GM23338 (cell line): ENCODE data around the gene SLC50A1. TPM values are rescaled to one million over a fixed set of nuclear protein-coding genes. Genes with fewer than 3 reads are reported as not detected.

Experiments used
- ATAC-seq: fragments of 200-7000 bp; cut with Tn5 transposase; 3 replicates; pipeline ENCODE4 v1.9.1; 2020
- DNase-seq: peaks from one replicate; pipeline ENCODE4 v3.0.0-alpha.2; 2015; ENCODE audit warnings: low spot score
- H2AFZ ChIP-seq: fragments of 200-600 bp; sonication (generic); 2 replicates; pipeline ENCODE4 v1.8.0; 2016; ENCODE audit warnings: antibody characterized with exemption, mild to moderate bottlenecking, moderate library complexity
- H3F3A ChIP-seq: fragments of 200-600 bp; sonication (generic); replicated peaks from 2 replicates; pipeline ENCODE4 v1.8.0; 2017; ENCODE audit warnings: antibody characterized with exemption, mixed run types, low read depth
- H3K27ac ChIP-seq: fragments of 200-600 bp; sonication (generic); 2 replicates; pipeline ENCODE4 v1.6.1; 2016; ENCODE audit warnings: low read depth
- H3K27me3 ChIP-seq: fragments of 200-600 bp; sonication (generic); 2 replicates; pipeline ENCODE4 v1.8.0; 2016; ENCODE audit warnings: mild to moderate bottlenecking, mixed run types, moderate library complexity; ENCODE audit not compliant: insufficient read depth
- H3K36me3 ChIP-seq: fragments of 200-600 bp; sonication (generic); 2 replicates; pipeline ENCODE4 v1.8.0; 2016; ENCODE audit warnings: mild to moderate bottlenecking; ENCODE audit not compliant: insufficient read depth
- H3K4me1 ChIP-seq: fragments of 200-600 bp; sonication (generic); 2 replicates; pipeline ENCODE4 v1.8.0; 2016; ENCODE audit warnings: mild to moderate bottlenecking, moderate library complexity; ENCODE audit not compliant: insufficient read depth
- H3K4me2 ChIP-seq: fragments of 200-600 bp; sonication (generic); 2 replicates; pipeline ENCODE4 v1.7.1; 2017; ENCODE audit warnings: mixed run types
- H3K4me3 ChIP-seq: fragments of 200-600 bp; sonication (generic); 2 replicates; pipeline ENCODE4 v1.6.1; 2016; ENCODE audit warnings: mixed run types
- H3K79me2 ChIP-seq: fragments of 200-600 bp; sonication (generic); replicated peaks from 2 replicates; pipeline ENCODE4 v1.8.0; 2017; ENCODE audit warnings: mild to moderate bottlenecking; ENCODE audit not compliant: insufficient read depth
- H3K9me2 ChIP-seq: fragments of 200-600 bp; sonication (generic); 2 replicates; pipeline ENCODE4 v1.8.0; 2017; ENCODE audit not compliant: insufficient read depth
- H4K20me1 ChIP-seq: fragments of 200-600 bp; sonication (generic); replicated peaks from 2 replicates; pipeline ENCODE4 v1.8.0; 2017; ENCODE audit warnings: mild to moderate bottlenecking; ENCODE audit not compliant: insufficient read depth
- H3K27ac Mint-ChIP-seq: 2 replicates; pipeline ENCODE4 v1.8.0; 2020; ENCODE audit warnings: inconsistent platforms, mild to moderate bottlenecking, moderate library complexity, mixed read lengths
- H3K27me3 Mint-ChIP-seq: 3 replicates; pipeline ENCODE4 v1.8.0; 2022; ENCODE audit warnings: low read depth, mild to moderate bottlenecking, moderate library complexity, mixed read lengths, inconsistent platforms; ENCODE audit not compliant: insufficient read depth, poor library complexity
- H3K36me3 Mint-ChIP-seq: 3 replicates; pipeline ENCODE4 v1.8.0; 2021; ENCODE audit warnings: low read depth, mild to moderate bottlenecking, inconsistent platforms, moderate library complexity, mixed read lengths
- H3K4me1 Mint-ChIP-seq: 3 replicates; pipeline ENCODE4 v1.8.0; 2020; ENCODE audit warnings: mild to moderate bottlenecking, inconsistent platforms, mixed read lengths
- H3K4me3 Mint-ChIP-seq: 3 replicates; pipeline ENCODE4 v1.8.0; 2021; ENCODE audit warnings: moderate library complexity, mild to moderate bottlenecking, inconsistent platforms, mixed read lengths
- H3K9me3 Mint-ChIP-seq: 3 replicates; pipeline ENCODE4 v1.8.0; 2020; ENCODE audit warnings: moderate library complexity, mild to moderate bottlenecking, inconsistent platforms, mixed read lengths
- CREB1 ChIP-seq: fragments of 250-450 bp; sonication (Bioruptor Pico); IDR thresholded peaks from 2 replicates; pipeline ENCODE4 v1.5.0; 2020; ENCODE audit warnings: low read depth, mild to moderate bottlenecking, moderate library complexity
- CTCF ChIP-seq, 2 experiments: fragments of 200-600 bp in 1 of 2; sonication (generic) in 1 of 2; conservative IDR thresholded peaks; 2 replicates each; pipeline versions ENCODE4 v1.5.1 to v1.6.1; 2016 to 2017; ENCODE audit warnings: antibody characterized with exemption in 2 of 2, low read depth in 2 of 2, mild to moderate bottlenecking in 2 of 2, moderate library complexity in 1 of 2
- ETS1 ChIP-seq: IDR thresholded peaks from 2 replicates; pipeline ENCODE4 v1.6.1; 2016; ENCODE audit warnings: antibody characterized with exemption
- EZH2 ChIP-seq: fragments of 200-600 bp; sonication (generic); IDR thresholded peaks from one replicate; pipeline ENCODE4 v1.8.0; 2017; ENCODE audit warnings: antibody characterized with exemption, mild to moderate bottlenecking, low read depth; ENCODE audit not compliant: unreplicated experiment
- EZH2phosphoT487 ChIP-seq: fragments of 200-600 bp; sonication (generic); IDR thresholded peaks from one replicate; pipeline ENCODE4 v1.8.1; 2018; ENCODE audit warnings: antibody characterized with exemption; ENCODE audit not compliant: unreplicated experiment
- JUNB ChIP-seq: IDR thresholded peaks from one replicate; pipeline ENCODE4 v1.6.1; 2016; ENCODE audit warnings: antibody characterized with exemption; ENCODE audit not compliant: unreplicated experiment
- POLR2AphosphoS5 ChIP-seq: IDR thresholded peaks from 2 replicates; pipeline ENCODE4 v1.6.1; 2016; ENCODE audit warnings: antibody characterized with exemption, low read depth
- STAT1 ChIP-seq: IDR thresholded peaks from one replicate; pipeline ENCODE4 v1.6.1; 2016; ENCODE audit warnings: antibody characterized with exemption; ENCODE audit not compliant: unreplicated experiment
- ZNF331 ChIP-seq: fragments of 250-450 bp; sonication (Bioruptor Pico); IDR thresholded peaks from 2 replicates; pipeline ENCODE4 v1.5.0; 2020; ENCODE audit warnings: low read depth, mild to moderate bottlenecking, moderate library complexity
- polyA plus RNA-seq: library from polyadenylated mRNA; unstranded; fragments of >200 nt; fragmentation: Nextera tagmentation; extraction: Ambion mirVana; gene quantifications from 2 replicates; pipeline ENCODE4 v1.2.1, GENCODE V29; 2016
- total RNA-seq: library from RNA; depleted of rRNA; stranded (reverse); fragments of >200 nt; shearing (Covaris generic); gene quantifications from 2 replicates; pipeline ENCODE4 v1.2.3, GENCODE V29; 2014
- TF ChIP-seq, protein P1 (sequence below): IDR thresholded peaks from one replicate; pipeline ENCODE4 v1.6.1; 2018; ENCODE audit warnings: antibody characterized with exemption; ENCODE audit not compliant: unreplicated experiment

SLC50A1 gene
- total and polyA plus RNA-seq, 2 experiments from 2014 or later, result 30.0 to 63.9 TPM

GRCh38 chr1:155136748-155137147 lies 1.1 kb downstream of the SLC50A1 start (continued):
- no peak for TF ChIP-seq ETS1
- no peak for TF ChIP-seq EZH2phosphoT487
- TF ChIP-seq JUNB, result no peak
- TF ChIP-seq EZH2, result no peak
- TF ChIP-seq STAT1, result no peak
- no peak for TF ChIP-seq CTCF (conservative IDR thresholded peaks at IDR 0.05; ENCODE audit: low read depth in 2 of 2)
- no peak for TF ChIP-seq CREB1 (CRISPR knock-in tag)

- H3K9me3 Mint-ChIP-seq, result no peaks in the 10 kb centered on the region
- Histone ChIP-seq H3K36me3 (no peaks in the 10 kb centered on the region), H2AFZ (no peak overlapping the region)
These were observed 1.7 kb downstream of the SLC50A1 start for GRCh38 chr1:155137154-155137949.

GRCh38 chr1:155139895-155140629 lies 4.4 kb downstream of the SLC50A1 start, which contains the start of gene DPM3:
Gene DPM3 (minus strand): TSS chr1:155140531. CDS start chr1:155140240, 291 bp downstream.
- TF ChIP-seq POLR2AphosphoS5 (peak; percentile 87), ETS1 (peak; percentile 97), ZNF331 (CRISPR knock-in tag) (no peak), CREB1 (CRISPR knock-in tag) (peak; percentile 57)
- TF ChIP-seq, protein P1, sequence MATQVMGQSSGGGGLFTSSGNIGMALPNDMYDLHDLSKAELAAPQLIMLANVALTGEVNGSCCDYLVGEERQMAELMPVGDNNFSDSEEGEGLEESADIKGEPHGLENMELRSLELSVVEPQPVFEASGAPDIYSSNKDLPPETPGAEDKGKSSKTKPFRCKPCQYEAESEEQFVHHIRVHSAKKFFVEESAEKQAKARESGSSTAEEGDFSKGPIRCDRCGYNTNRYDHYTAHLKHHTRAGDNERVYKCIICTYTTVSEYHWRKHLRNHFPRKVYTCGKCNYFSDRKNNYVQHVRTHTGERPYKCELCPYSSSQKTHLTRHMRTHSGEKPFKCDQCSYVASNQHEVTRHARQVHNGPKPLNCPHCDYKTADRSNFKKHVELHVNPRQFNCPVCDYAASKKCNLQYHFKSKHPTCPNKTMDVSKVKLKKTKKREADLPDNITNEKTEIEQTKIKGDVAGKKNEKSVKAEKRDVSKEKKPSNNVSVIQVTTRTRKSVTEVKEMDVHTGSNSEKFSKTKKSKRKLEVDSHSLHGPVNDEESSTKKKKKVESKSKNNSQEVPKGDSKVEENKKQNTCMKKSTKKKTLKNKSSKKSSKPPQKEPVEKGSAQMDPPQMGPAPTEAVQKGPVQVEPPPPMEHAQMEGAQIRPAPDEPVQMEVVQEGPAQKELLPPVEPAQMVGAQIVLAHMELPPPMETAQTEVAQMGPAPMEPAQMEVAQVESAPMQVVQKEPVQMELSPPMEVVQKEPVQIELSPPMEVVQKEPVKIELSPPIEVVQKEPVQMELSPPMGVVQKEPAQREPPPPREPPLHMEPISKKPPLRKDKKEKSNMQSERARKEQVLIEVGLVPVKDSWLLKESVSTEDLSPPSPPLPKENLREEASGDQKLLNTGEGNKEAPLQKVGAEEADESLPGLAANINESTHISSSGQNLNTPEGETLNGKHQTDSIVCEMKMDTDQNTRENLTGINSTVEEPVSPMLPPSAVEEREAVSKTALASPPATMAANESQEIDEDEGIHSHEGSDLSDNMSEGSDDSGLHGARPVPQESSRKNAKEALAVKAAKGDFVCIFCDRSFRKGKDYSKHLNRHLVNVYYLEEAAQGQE, result no peak
- H3K27me3 Mint-ChIP-seq, result peaks cover 12% of the 10 kb centered on the region
- peaks cover 13% of the 10 kb centered on the region for H3K36me3 Mint-ChIP-seq
- no peaks in the 10 kb centered on the region for H3K9me3 Mint-ChIP-seq
- Histone ChIP-seq H3F3A (peaks cover 24% of the 10 kb centered on the region; the same call in 1 of the 2 replicates), H4K20me1 (peaks cover 13% of the 10 kb centered on the region), H3K4me2 (peak within 1 kb of the TSS; percentile 98), H3K4me1 (peaks cover 10% of the 10 kb centered on the region), H3K4me3 (peak within 1 kb of the TSS; percentile 86), H3K36me3 (no peaks in the 10 kb centered on the region), H3K27me3 (peaks cover 5% of the 10 kb centered on the region), H3K79me2 (peaks cover 22% of the 10 kb centered on the region), H3K27ac (no peak within 1 kb of the TSS), H2AFZ (peak within 1 kb of the TSS; percentile 40; the same call in 1 of the 2 replicates), H3K9me2 (no peaks in the 10 kb centered on the region)
- peaks cover 7% of the 10 kb centered on the region for H3K4me1 Mint-ChIP-seq
- peak within 1 kb of the TSS; percentile 96 for H3K4me3 Mint-ChIP-seq
- peak within 1 kb of the TSS; percentile 93 for H3K27ac Mint-ChIP-seq
- DNase-seq (peak; percentile 96), ATAC-seq (peak; percentile 74)

More at GRCh38 chr1:155137154-155137949, 1.7 kb downstream of the SLC50A1 start:
- Histone ChIP-seq H3K79me2 (peaks cover 22% of the 10 kb centered on the region), H3K4me1 (peaks cover 16% of the 10 kb centered on the region), H3K4me3 (peak overlapping the region; percentile 82), H3K9me2 (no peaks in the 10 kb centered on the region), H3F3A (peaks cover 28% of the 10 kb centered on the region), H4K20me1 (peaks cover 13% of the 10 kb centered on the region), H3K27ac (no peak overlapping the region), H3K4me2 (peak overlapping the region; percentile 95), H3K27me3 (peaks cover 5% of the 10 kb centered on the region)
- Mint-ChIP-seq H3K36me3 (peaks cover 16% of the 10 kb centered on the region), H3K4me1 (peaks cover 13% of the 10 kb centered on the region), H3K27ac (no peak overlapping the region), H3K4me3 (peak overlapping the region; percentile 94), H3K27me3 (peaks cover 16% of the 10 kb centered on the region)
- ATAC-seq, result no peak
- no peak for DNase-seq
- TF ChIP-seq POLR2AphosphoS5 (no peak; the same call in 1 of the 2 replicates), EZH2phosphoT487 (no peak)
